Fibroblast of lung (primary cell): ENCODE data around the gene GMCL1. TPM values are rescaled to one million over a fixed set of nuclear protein-coding genes. Genes with fewer than 3 reads are reported as not detected.

Source experiments
- DNase-seq, 2 donors: peaks; one replicate each; pipeline versions ENCODE4 v3.0.0 to v3.0.0-alpha.2; 2010; ENCODE audit warnings: low read depth in 2 of 2
- H2AFZ ChIP-seq: 2 replicates; pipeline ENCODE4 v1.5.1; 2012; ENCODE audit warnings: low read length, control low read depth, inconsistent platforms
- H3K27ac ChIP-seq: 2 replicates; pipeline ENCODE4 v1.5.1; 2011; ENCODE audit warnings: low read length, control low read depth; ENCODE audit not compliant: insufficient read depth
- H3K27me3 ChIP-seq: 2 replicates; pipeline ENCODE4 v1.5.1; 2011; ENCODE audit warnings: mild to moderate bottlenecking, low read length; ENCODE audit not compliant: control insufficient read depth, insufficient read depth
- H3K36me3 ChIP-seq: 2 replicates; pipeline ENCODE4 v1.5.1; 2011; ENCODE audit warnings: low read length; ENCODE audit not compliant: control insufficient read depth, insufficient read depth
- H3K4me1 ChIP-seq: 2 replicates; pipeline ENCODE4 v1.5.1; 2011; ENCODE audit warnings: low read length; ENCODE audit not compliant: control insufficient read depth, insufficient read depth; ENCODE audit errors: extremely low read depth
- H3K4me2 ChIP-seq: 2 replicates; pipeline ENCODE4 v1.5.1; 2011; ENCODE audit warnings: low read length, control low read depth; ENCODE audit not compliant: insufficient read depth; ENCODE audit errors: extremely low read depth
- H3K4me3 ChIP-seq, 4 experiments: fragments of 200-600 bp in 1 of 4; sonication (generic) in 1 of 4; replicated peaks in 1 of 4; 2 replicates each; pipeline ENCODE4 v1.5.1; 2011 to 2016; ENCODE audit warnings: low read length in 4 of 4, low read depth in 3 of 4, mild to moderate bottlenecking in 3 of 4, control low read depth in 2 of 4, inconsistent platforms in 1 of 4, mixed read lengths in 1 of 4; ENCODE audit not compliant: insufficient read depth in 1 of 4; ENCODE audit errors: control extremely low read depth in 1 of 4
- H3K79me2 ChIP-seq: 2 replicates; pipeline ENCODE4 v1.5.1; 2012; ENCODE audit warnings: mild to moderate bottlenecking, low read length, inconsistent platforms; ENCODE audit not compliant: control insufficient read depth, insufficient read depth
- H3K9ac ChIP-seq: 2 replicates; pipeline ENCODE4 v1.5.1; 2011; ENCODE audit warnings: mild to moderate bottlenecking, low read length, control low read depth; ENCODE audit not compliant: insufficient read depth
- H3K9me3 ChIP-seq: 2 replicates; pipeline ENCODE4 v1.5.1; 2012; ENCODE audit warnings: low read depth, low read length; ENCODE audit not compliant: control insufficient read depth, insufficient read depth
- H4K20me1 ChIP-seq: 2 replicates; pipeline ENCODE4 v1.5.1; 2011; ENCODE audit warnings: low read length; ENCODE audit not compliant: control insufficient read depth, insufficient read depth; ENCODE audit errors: extremely low read depth
- CTCF ChIP-seq, 2 donors: IDR thresholded peaks in 1 of 2; conservative IDR thresholded peaks in 1 of 2; 1 replicate in 1 of 2; 2 replicates in 1 of 2; pipeline ENCODE4 v1.5.1; 2011 to 2012; ENCODE audit warnings: low read length in 2 of 2, control low read depth in 1 of 2, inconsistent platforms in 1 of 2, low read depth in 1 of 2, mild to moderate bottlenecking in 1 of 2
- EZH2 ChIP-seq: IDR thresholded peaks from 2 replicates; pipeline ENCODE4 v1.5.1; 2012; ENCODE audit warnings: low read length, control low read depth, mild to moderate bottlenecking; ENCODE audit errors: missing control alignments
- polyA plus RNA-seq, 2 donors: library from polyadenylated mRNA; depleted of rRNA in 1 of 2; stranded (reverse) in 1 of 2; unstranded in 1 of 2; fragments of >200 nt; gene quantifications; 2 replicates each; pipeline ENCODE4 v1.2.1, GENCODE V29; 2011 to 2012; ENCODE audit warnings: missing spikeins in 1 of 2
- total RNA-seq: library from RNA; depleted of rRNA; stranded (reverse); fragments of >200 nt; gene quantifications from 2 replicates; pipeline ENCODE4 v1.2.1, GENCODE V29; 2014

GMCL1 gene
- total and polyA plus RNA-seq, 2 donors (not counting 1 experiment from before 2014, with no cell fraction given), result 9.1 to 12.4 TPM

DNA sequence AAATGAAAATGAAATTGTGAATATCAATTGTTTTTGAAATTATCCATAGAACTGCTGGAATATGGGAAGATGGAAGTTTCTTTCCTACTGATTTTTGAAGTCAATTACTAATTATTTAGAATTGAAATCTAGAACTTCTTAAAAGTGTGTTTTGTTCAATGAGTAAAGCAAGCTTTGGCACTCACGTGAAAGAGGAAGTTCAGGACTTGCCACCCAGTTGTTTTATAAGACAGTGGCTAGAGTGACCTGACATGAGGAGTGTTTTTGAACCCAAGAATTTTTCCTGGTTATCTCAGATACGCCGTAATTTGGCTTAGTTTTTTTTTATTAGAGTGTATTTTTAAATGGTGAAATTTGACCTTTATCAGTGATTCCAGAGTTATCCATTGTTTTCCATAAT is 88.9 kb downstream of the GMCL1 start:
- TF ChIP-seq CTCF (conservative IDR thresholded peaks at IDR 0.05 in 1 of 2, IDR thresholded peaks at IDR 0.05 in 1 of 2; ENCODE audit: low read depth in 1 of 2, low read length in 2 of 2) (no peak), EZH2 (no peak)
- H3K4me1 ChIP-seq, result peaks cover 5% of the 10 kb centered on the region
- H3K4me3 ChIP-seq, result no peak overlapping the region
- no peak overlapping the region for H3K4me2 ChIP-seq
- H3K79me2 ChIP-seq, result no peaks in the 10 kb centered on the region
- H3K9ac ChIP-seq, result no peak overlapping the region
- H2AFZ ChIP-seq, result no peak overlapping the region
- H3K36me3 ChIP-seq, result peaks cover 2% of the 10 kb centered on the region
- DNase-seq, result no peak
- H3K9me3 ChIP-seq, result no peaks in the 10 kb centered on the region
- H3K27ac ChIP-seq, result peak overlapping the region; percentile 46
- H3K27me3 ChIP-seq, result no peaks in the 10 kb centered on the region
- H4K20me1 ChIP-seq, result no peaks in the 10 kb centered on the region

GRCh38 chr2:69923116-69923515 is 93.7 kb downstream of the GMCL1 start:
- no peak for DNase-seq
- H3K9ac ChIP-seq, result no peak overlapping the region
- no peak overlapping the region for H3K4me3 ChIP-seq
- no peaks in the 10 kb centered on the region for H3K27me3 ChIP-seq
- no peaks in the 10 kb centered on the region for H4K20me1 ChIP-seq
- H3K9me3 ChIP-seq, result no peaks in the 10 kb centered on the region
- H2AFZ ChIP-seq, result no peak overlapping the region
- H3K4me2 ChIP-seq, result no peak overlapping the region
- peaks cover under 1% of the 10 kb centered on the region for H3K4me1 ChIP-seq
- H3K79me2 ChIP-seq, result no peaks in the 10 kb centered on the region
- TF ChIP-seq CTCF (conservative IDR thresholded peaks at IDR 0.05 in 1 of 2, IDR thresholded peaks at IDR 0.05 in 1 of 2; ENCODE audit: low read depth in 1 of 2, low read length in 2 of 2) (no peak), EZH2 (no peak)
- no peak overlapping the region for H3K27ac ChIP-seq
- H3K36me3 ChIP-seq, result no peaks in the 10 kb centered on the region

DNA sequence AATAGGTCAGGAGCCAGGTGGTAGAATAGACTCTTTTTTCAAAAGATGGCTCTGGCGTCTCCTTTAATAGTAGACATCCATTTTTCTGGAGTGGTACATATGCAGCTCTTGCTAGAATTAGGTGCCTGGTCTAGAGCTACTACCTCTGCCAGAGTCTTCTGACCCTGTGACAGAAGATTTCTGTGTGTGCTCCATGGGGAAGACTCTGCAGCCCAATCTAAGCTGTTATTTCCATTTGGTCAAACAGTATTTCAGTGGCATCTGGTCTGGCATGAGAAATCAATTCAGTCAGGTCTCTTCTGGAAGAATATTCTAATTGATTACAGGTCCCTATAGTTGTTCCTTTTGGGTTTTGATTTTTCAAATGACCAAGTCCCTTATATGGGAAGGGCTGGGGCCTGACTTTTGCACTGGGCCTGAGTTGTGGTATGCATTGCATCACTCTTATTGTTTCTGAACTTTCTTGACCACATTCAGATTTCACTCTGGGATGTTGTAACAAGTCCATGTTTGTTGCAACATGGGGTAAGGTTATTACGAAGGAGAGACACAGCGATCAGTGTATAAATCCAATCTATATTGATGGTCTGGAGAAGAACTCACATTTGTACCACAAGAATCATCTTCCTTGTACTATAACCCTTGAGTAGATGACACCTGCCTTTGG is 97.5 kb downstream of the GMCL1 start:
- no peak overlapping the region for H3K4me2 ChIP-seq
- H3K36me3 ChIP-seq, result no peaks in the 10 kb centered on the region
- no peaks in the 10 kb centered on the region for H3K27me3 ChIP-seq
- no peak overlapping the region for H3K9ac ChIP-seq
- no peak overlapping the region for H3K27ac ChIP-seq
- no peaks in the 10 kb centered on the region for H3K4me1 ChIP-seq
- peak in 1 of 2 donors; percentile 86 for DNase-seq
- no peak for TF ChIP-seq CTCF (conservative IDR thresholded peaks at IDR 0.05 in 1 of 2, IDR thresholded peaks at IDR 0.05 in 1 of 2; ENCODE audit: low read depth in 1 of 2, low read length in 2 of 2)
- TF ChIP-seq EZH2, result no peak
- no peaks in the 10 kb centered on the region for H3K9me3 ChIP-seq
- H3K4me3 ChIP-seq, result no peak overlapping the region
- no peaks in the 10 kb centered on the region for H3K79me2 ChIP-seq
- no peaks in the 10 kb centered on the region for H4K20me1 ChIP-seq
- no peak overlapping the region for H2AFZ ChIP-seq

Other genes starting within 250 kb of the GMCL1 start
- 21.1 and 45.7 TPM in 2 replicates for gene AAK1, start 185.9 kb upstream of the GMCL1 start, total RNA-seq
- 43.5 and 49.1 TPM in 2 replicates for gene AAK1, start 185.9 kb upstream of the GMCL1 start, polyA plus RNA-seq
- gene ANXA4, start 87.5 kb upstream of the GMCL1 start, total RNA-seq, result 106 and 114 TPM in 2 replicates
- gene ANXA4, start 87.5 kb upstream of the GMCL1 start, polyA plus RNA-seq, result 98.4 and 106 TPM in 2 replicates
- 33.9 and 38.8 TPM in 2 replicates for gene SNRNP27, start 64.3 kb downstream of the GMCL1 start, total RNA-seq
- 62.9 and 64.8 TPM in 2 replicates for gene SNRNP27, start 64.3 kb downstream of the GMCL1 start, polyA plus RNA-seq
- gene MXD1, start 85.4 kb downstream of the GMCL1 start, total RNA-seq, result 7.7 and 8.4 TPM in 2 replicates
- gene MXD1, start 85.4 kb downstream of the GMCL1 start, polyA plus RNA-seq, result 4.8 and 5.4 TPM in 2 replicates
- 0.26 and 0.33 TPM in 2 replicates for gene ASPRV1, start 132.0 kb downstream of the GMCL1 start, total RNA-seq
- 0.08 and 0.10 TPM in 2 replicates for gene ASPRV1, start 132.0 kb downstream of the GMCL1 start, polyA plus RNA-seq